ENCODE results near the gene SSPN. TPM values are rescaled to one million over a fixed set of nuclear protein-coding genes. Genes with fewer than 3 reads are reported as not detected.

SSPN gene
- total and polyA plus RNA-seq, 12 donors, result 5.9 to 115 (median 83.7) TPM

- Histone ChIP-seq H3K27ac (peak overlapping the region in 8 of 10 donors; percentile 20 to 73 (median 56)), H3K4me1 (peaks cover 0 to 23% (median 11%) of the 10 kb centered on the region in 9 donors), H3K36me3 (no peaks in the 10 kb centered on the region), H3K4me3 (no peak overlapping the region), H3K9me3 (no peaks in the 10 kb centered on the region), H3K27me3 (no peaks in the 10 kb centered on the region)
- 70 to 80% methylated on average over 14 of the region's 14 CpGs for WGBS, 2 donors
- intact Hi-C loops (cut with DNase I), result no loop called here
- DNase-seq (peak in 1 of 2 donors; percentile 54), ATAC-seq (peak; percentile 68 to 95 (median 84))
- no peak for TF ChIP-seq CTCF (IDR thresholded peaks at IDR 0.05)
These were observed 92.5 kb downstream of the SSPN start for GRCh38 chr12:26287671-26288381.

- Histone ChIP-seq H3K36me3 (no peaks in the 10 kb centered on the region), H3K9me3 (no peaks in the 10 kb centered on the region), H3K4me3 (no peak overlapping the region), H3K27ac (no peak overlapping the region), H3K4me1 (peaks cover 0 to 23% (median 11%) of the 10 kb centered on the region in 9 donors), H3K27me3 (no peaks in the 10 kb centered on the region)
- intact Hi-C loops (cut with DNase I), result no loop called here
- no peak for TF ChIP-seq CTCF (IDR thresholded peaks at IDR 0.05)
- DNase-seq (no peak), ATAC-seq (no peak)
- WGBS, 2 donors, result 90 to 91% methylated on average over 2 of the region's 2 CpGs
These were observed 95.2 kb downstream of the SSPN start for GRCh38 chr12:26290565-26290964.

GRCh38 chr12:26292596-26292995 is 97.2 kb downstream of the SSPN start:
- intact Hi-C loops (cut with DNase I), result no loop called here
- ATAC-seq (no peak), DNase-seq (no peak)
- no peaks in the 10 kb centered on the region for H3K9me3 ChIP-seq
- H3K4me1 ChIP-seq, result peaks cover 0 to 16% (median 7%) of the 10 kb centered on the region in 9 donors
- H3K27ac ChIP-seq, result no peak overlapping the region
- TF ChIP-seq CTCF (IDR thresholded peaks at IDR 0.05), result no peak
- no peak overlapping the region for H3K4me3 ChIP-seq
- H3K27me3 ChIP-seq, result no peaks in the 10 kb centered on the region
- H3K36me3 ChIP-seq, result no peaks in the 10 kb centered on the region
- WGBS, 2 donors, result 97 to 98% methylated on average over 1 of the region's 1 CpG

GRCh38 chr12:26293612-26294011 is 98.2 kb downstream of the SSPN start:
- DNase-seq, result no peak
- ATAC-seq, result no peak
- Histone ChIP-seq H3K27me3 (no peaks in the 10 kb centered on the region), H3K4me3 (no peak overlapping the region), H3K36me3 (no peaks in the 10 kb centered on the region), H3K9me3 (no peaks in the 10 kb centered on the region), H3K4me1 (peaks cover 0 to 19% (median 9%) of the 10 kb centered on the region in 9 donors), H3K27ac (no peak overlapping the region)
- TF ChIP-seq CTCF (IDR thresholded peaks at IDR 0.05), result no peak
- intact Hi-C loops (cut with DNase I), result no loop called here
- 88 to 89% methylated on average over 2 of the region's 2 CpGs for WGBS, 2 donors
